Renal pelvis (tissue), 4 donors: Measurements from ENCODE around the gene NAT14. TPM values are rescaled to one million over a fixed set of nuclear protein-coding genes. Genes with fewer than 3 reads are reported as not detected.

ENCODE experiments used
- DNase-seq: peaks from one replicate; pipeline ENCODE4 v3.0.0-alpha.2; 2013
- polyA plus RNA-seq, 3 donors: library from polyadenylated mRNA; unstranded; fragments of 120-200 nt; gene quantifications; one replicate each; pipeline ENCODE4 v1.2.1, GENCODE V29; 2013; ENCODE audit not compliant: insufficient read length in 3 of 3

NAT14 gene
- polyA plus RNA-seq, 3 donors: 45.7 to 58.9 (median 58.8) TPM

- DNase-seq: no peak
These were observed 33.6 kb upstream of the NAT14 start for GRCh38 chr19:55451163-55451964.

- no peak for DNase-seq
These were observed 32.8 kb upstream of the NAT14 start for GRCh38 chr19:55451965-55452748.

GRCh38 chr19:55452749-55453346, 32.1 kb upstream of the NAT14 start:
- peak; percentile 90 for DNase-seq

GRCh38 chr19:55453511-55454260, 31.3 kb upstream of the NAT14 start:
- no peak for DNase-seq

GRCh38 chr19:55454787-55455243, 30.2 kb upstream of the NAT14 start:
- DNase-seq: no peak

- no peak for DNase-seq
These were observed 29.3 kb upstream of the NAT14 start for GRCh38 chr19:55455576-55456235.

- DNase-seq: no peak
These were observed 28.6 kb upstream of the NAT14 start for GRCh38 chr19:55456347-55456746.

- DNase-seq: no peak
These were observed 27.1 kb upstream of the NAT14 start for GRCh38 chr19:55457683-55458457.

GRCh38 chr19:55459551-55459949, 25.4 kb upstream of the NAT14 start:
- no peak for DNase-seq

GRCh38 chr19:55459950-55460657, 24.9 kb upstream of the NAT14 start:
- no peak for DNase-seq

GRCh38 chr19:55460670-55461258, 24.2 kb upstream of the NAT14 start:
- no peak for DNase-seq

GRCh38 chr19:55461259-55461973, 23.6 kb upstream of the NAT14 start, which contains the start of gene ISOC2:
Gene ISOC2 (minus strand): TSS chr19:55461642. CDS start chr19:55456486, 5,156 bp downstream.
- peak; percentile 100 for DNase-seq

- no peak for DNase-seq
These were observed 22.9 kb upstream of the NAT14 start for GRCh38 chr19:55461974-55462626.

- DNase-seq: no peak
These were observed 22.3 kb upstream of the NAT14 start for GRCh38 chr19:55462722-55463121.

- no peak for DNase-seq
These were observed 21.4 kb upstream of the NAT14 start for GRCh38 chr19:55463583-55464031.

GRCh38 chr19:55464039-55464661, 20.8 kb upstream of the NAT14 start:
- no peak for DNase-seq

- no peak for DNase-seq
These were observed 20.3 kb upstream of the NAT14 start, which contains the start of gene C19orf85 for GRCh38 chr19:55464662-55465054. Gene C19orf85 (minus strand): TSS chr19:55464751. CDS start chr19:55464554, 197 bp downstream.
